Measurements from ENCODE around the gene CLEC16A.

CLEC16A gene

DNA sequence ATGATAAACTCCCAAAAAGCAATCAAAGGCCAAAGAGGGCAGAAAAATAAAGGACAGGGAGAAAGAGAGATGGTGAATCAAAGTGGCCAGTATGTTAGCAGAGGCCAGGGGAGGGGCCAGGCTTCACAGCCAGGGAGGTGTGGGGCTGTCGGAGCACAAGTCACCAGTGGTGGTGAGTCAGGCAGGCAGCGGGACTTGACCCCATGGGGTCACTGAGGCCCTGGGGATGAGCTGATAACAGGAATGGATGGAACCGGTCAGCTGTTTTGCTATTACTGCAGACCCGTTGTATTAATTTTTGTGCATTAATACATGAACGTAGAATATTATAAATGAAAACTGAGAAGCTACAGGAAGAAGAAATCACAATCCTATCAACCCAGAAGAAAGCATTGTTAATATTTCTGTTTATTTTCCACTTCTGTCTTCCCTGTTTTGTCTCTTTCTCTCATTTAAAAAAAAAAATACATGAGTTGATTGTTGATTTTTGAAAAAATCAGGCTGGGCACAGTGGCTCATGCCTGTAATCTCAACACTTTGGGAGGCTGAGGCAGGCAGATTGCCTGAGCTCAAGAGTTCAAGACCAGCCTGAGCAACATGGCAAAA, 204.8 kb downstream of the CLEC16A start:
- TF ChIP-seq, protein P1, sequence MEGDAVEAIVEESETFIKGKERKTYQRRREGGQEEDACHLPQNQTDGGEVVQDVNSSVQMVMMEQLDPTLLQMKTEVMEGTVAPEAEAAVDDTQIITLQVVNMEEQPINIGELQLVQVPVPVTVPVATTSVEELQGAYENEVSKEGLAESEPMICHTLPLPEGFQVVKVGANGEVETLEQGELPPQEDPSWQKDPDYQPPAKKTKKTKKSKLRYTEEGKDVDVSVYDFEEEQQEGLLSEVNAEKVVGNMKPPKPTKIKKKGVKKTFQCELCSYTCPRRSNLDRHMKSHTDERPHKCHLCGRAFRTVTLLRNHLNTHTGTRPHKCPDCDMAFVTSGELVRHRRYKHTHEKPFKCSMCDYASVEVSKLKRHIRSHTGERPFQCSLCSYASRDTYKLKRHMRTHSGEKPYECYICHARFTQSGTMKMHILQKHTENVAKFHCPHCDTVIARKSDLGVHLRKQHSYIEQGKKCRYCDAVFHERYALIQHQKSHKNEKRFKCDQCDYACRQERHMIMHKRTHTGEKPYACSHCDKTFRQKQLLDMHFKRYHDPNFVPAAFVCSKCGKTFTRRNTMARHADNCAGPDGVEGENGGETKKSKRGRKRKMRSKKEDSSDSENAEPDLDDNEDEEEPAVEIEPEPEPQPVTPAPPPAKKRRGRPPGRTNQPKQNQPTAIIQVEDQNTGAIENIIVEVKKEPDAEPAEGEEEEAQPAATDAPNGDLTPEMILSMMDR (conservative IDR thresholded peaks at IDR 0.05; ENCODE audit: low read depth, low read length), result no peak
- peak; percentile 32 for DNase-seq (ENCODE audit: low read depth)
- no peak overlapping the region for H3K4me3 ChIP-seq (ENCODE audit: low read depth, low read length)

DNA sequence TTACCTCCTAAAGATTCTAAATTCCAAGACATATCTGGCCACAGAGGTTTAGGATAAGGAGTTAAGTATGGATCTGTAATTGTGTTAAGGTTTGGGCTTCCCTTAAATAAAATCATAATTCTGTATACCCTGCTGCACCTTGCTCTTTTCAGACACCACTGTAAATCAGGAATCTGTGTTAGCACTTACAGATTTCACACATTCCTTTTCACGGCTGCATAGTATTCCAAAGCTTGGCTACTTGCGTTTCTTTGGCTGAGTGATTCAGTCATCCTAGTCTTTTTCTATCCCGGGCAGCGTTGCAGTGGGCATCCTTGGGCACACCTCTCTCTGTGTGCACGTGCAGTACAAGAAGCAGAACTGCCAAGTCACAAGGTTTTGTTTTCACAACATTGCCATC, 205.8 kb downstream of the CLEC16A start:
- no peak overlapping the region for H3K4me3 ChIP-seq (ENCODE audit: low read depth, low read length)
- DNase-seq (ENCODE audit: low read depth), result no peak
- TF ChIP-seq, protein P1 (conservative IDR thresholded peaks at IDR 0.05; ENCODE audit: low read depth, low read length), result no peak

DNA sequence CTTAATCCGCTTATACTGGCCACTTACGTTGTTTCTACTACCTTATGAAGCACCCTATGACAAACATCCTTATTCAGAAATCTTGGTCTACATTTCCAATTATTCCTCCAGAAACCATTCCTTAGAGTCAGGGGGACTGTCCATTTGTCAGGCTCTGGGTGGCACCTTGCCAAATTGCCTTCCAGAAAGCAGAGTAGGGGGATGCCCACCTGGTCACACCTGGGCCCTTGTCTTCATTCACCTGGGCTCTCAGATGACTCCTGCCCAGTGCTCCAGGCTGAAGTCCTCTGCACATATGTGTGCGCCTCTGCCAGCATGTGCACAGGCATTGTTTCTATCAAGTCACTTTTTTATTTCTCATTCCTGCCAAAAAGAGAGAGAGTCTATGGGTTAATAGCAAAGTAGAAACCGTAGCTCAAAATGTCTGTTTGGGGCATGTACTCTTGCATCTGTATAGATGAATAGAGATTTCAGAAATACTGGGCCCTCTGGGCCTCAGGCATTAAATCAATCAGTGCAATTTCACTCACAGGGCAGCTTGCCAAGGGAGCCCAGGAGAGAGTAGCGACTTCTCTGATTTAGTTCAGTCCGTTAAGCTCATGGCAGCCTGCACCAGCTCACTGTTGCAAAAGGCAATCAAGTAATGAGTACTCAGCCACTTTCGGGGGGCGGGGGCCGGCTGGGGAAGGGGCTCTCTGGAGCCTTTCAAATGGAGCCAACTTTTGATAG, 207.0 kb downstream of the CLEC16A start:
- no peak overlapping the region for H3K4me3 ChIP-seq (ENCODE audit: low read depth, low read length)
- TF ChIP-seq, protein P1 (conservative IDR thresholded peaks at IDR 0.05; ENCODE audit: low read depth, low read length), result no peak
- DNase-seq (ENCODE audit: low read depth), result no peak

DNA sequence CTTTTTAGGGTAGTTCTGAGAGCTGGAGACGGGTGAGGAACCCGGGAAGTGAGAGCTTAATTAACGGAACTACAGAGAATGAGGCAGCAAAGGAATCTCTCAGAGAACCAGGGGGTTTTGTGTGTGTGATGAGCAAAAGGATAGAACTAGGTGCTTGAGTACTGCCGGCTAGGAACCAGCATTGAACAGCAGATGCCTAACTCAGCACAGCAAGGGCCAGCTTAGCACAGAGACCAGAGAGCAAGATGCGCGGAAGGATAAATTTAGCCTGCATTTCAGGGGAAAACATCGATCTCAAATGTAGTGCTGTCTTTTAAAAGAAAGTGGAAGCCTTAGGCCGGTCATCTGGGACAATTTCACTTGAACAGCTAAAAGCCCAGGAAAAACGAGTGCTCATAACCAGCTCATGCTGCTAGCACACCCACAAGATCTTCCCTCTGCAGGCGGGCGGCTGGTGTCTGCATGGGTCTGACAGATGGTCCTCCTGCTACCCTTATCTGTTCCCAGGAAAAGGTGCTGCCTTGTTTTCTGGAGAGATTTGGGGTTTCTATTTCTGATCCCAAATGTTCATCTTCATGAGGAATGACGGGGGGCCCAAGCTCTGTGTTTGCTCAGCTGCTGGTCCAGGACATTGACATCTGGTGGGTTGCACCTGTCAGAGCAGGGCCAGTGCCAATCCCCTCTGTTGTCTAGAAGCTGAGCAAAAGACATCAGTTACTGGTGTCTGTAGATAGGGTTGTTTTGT, 207.7 kb downstream of the CLEC16A start:
- TF ChIP-seq, protein P1 (conservative IDR thresholded peaks at IDR 0.05; ENCODE audit: low read depth, low read length), result no peak
- DNase-seq (ENCODE audit: low read depth), result no peak
- no peak overlapping the region for H3K4me3 ChIP-seq (ENCODE audit: low read depth, low read length)

DNA sequence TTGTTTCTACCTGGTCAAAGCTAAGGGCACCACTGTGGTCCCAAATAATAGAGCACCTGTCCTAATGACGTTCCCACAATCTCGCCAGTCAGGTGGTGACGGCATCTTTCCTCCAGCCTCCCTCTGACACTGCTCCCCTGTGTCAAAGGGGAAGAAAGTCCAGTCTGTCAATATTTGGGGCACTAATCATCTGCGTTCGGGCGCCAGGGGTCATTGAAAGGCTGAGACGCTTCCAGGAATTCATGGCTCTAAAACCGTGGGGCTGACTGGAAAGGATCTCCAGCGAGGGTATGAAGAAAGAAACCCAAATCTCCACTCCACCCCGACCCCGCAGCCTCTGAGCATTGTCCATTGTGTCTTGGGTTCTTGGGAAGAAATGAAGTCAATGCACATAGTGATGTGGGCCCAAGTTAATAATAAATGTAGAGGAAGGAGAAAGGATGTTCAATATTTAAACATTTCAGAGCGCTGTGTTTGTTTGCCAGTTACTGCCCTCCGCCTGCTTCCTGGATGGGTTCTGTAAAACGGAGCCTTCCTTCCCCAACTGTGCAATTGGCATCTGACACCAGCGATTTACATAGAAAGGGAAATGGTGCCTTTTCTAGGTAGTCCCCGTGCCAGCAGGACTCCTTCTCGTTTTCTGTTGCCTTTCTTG, 208.4 kb downstream of the CLEC16A start:
- TF ChIP-seq, protein P1 (conservative IDR thresholded peaks at IDR 0.05; ENCODE audit: low read depth, low read length), result no peak
- H3K4me3 ChIP-seq (ENCODE audit: low read depth, low read length), result no peak overlapping the region
- no peak for DNase-seq (ENCODE audit: low read depth)

DNA sequence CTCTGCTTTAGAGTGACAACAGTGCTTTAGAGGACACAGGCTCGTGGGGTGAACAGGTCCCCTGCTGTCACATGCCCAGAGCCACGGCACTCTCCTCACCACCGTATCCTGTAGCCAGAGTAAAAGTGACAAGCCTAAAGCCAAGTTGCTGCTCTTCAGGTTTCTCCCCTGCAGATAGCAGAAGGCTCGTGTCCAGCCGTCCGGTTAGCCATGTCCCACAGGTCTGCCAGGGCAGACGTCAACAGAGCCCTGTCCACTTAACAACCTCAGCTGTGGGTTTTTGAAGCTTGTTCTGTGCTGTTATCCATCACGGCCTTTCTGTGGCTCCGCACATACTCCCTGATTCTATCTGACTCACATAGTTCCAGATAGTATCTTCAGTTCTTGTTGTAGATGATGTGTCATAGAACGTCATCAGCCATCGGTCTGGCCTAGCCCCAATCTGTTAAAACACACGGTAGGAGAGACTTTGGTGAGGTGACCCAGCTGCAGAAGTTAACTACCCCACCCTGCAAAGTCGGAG, 211.0 kb downstream of the CLEC16A start:
- DNase-seq (ENCODE audit: low read depth), result peak; percentile 26
- TF ChIP-seq, protein P1 (conservative IDR thresholded peaks at IDR 0.05; ENCODE audit: low read depth, low read length), result no peak
- no peak overlapping the region for H3K4me3 ChIP-seq (ENCODE audit: low read depth, low read length)
